Sigmoid colon (tissue), 7 donors: ENCODE measurements around the gene THBS3. TPM values are rescaled to one million over a fixed set of nuclear protein-coding genes. Genes with fewer than 3 reads are reported as not detected.

Source experiments
- DNase-seq: peaks from one replicate; pipeline ENCODE4 v3.0.0-alpha.2; 2019
- H3K27ac ChIP-seq, 4 donors: fragments of 200-600 bp; sonication (generic); one replicate each; pipeline ENCODE4 v1.5.1; 2016 to 2019; ENCODE audit warnings: mild to moderate bottlenecking in 1 of 4
- H3K27me3 ChIP-seq, 3 donors: fragments of 200-600 bp; sonication (generic); one replicate each; pipeline ENCODE4 v1.5.1; 2019; ENCODE audit warnings: mild to moderate bottlenecking in 1 of 3
- H3K36me3 ChIP-seq, 4 donors: fragments of 200-600 bp; sonication (generic); one replicate each; pipeline ENCODE4 v1.5.1; 2016 to 2019
- H3K4me1 ChIP-seq, 4 donors: fragments of 200-600 bp; sonication (generic); one replicate each; pipeline ENCODE4 v1.5.1; 2017 to 2019
- H3K4me3 ChIP-seq, 4 donors: fragments of 200-600 bp; sonication (generic); one replicate each; pipeline ENCODE4 v1.5.1; 2017 to 2019; ENCODE audit warnings: mild to moderate bottlenecking in 2 of 4, moderate library complexity in 1 of 4
- H3K9me3 ChIP-seq, 4 donors: fragments of 200-600 bp in 3 of 4; sonication (generic) in 3 of 4; one replicate each; pipeline versions ENCODE4 v1.5.1 to v1.6.1; 2013 to 2019
- CTCF ChIP-seq, 4 experiments: fragments of 450-650 bp in 3 of 4; fragments of 200-600 bp in 1 of 4; IDR thresholded peaks; one replicate each; pipeline ENCODE4 v1.5.1; 2016 to 2019; ENCODE audit warnings: antibody characterized with exemption in 4 of 4, mild to moderate bottlenecking in 3 of 4, moderate library complexity in 2 of 4
- EP300 ChIP-seq, 4 donors: sonication (generic); formaldehyde crosslinking; IDR thresholded peaks; one replicate each; pipeline ENCODE4 v1.6.1; 2017; ENCODE audit warnings: antibody characterized with exemption in 4 of 4
- POLR2A ChIP-seq, 2 donors: fragments of 450-650 bp; IDR thresholded peaks; one replicate each; pipeline ENCODE4 v1.6.1; 2016; ENCODE audit warnings: antibody characterized with exemption in 2 of 2, mild to moderate bottlenecking in 2 of 2, moderate library complexity in 2 of 2
- POLR2AphosphoS5 ChIP-seq, 4 donors: sonication (generic); formaldehyde crosslinking; IDR thresholded peaks; one replicate each; pipeline ENCODE4 v1.6.1; 2017; ENCODE audit warnings: antibody characterized with exemption in 4 of 4
- WGBS, 2 donors: extraction: QIAGEN DNeasy Blood & Tissue Kit; methylation state at CpG; one replicate each; pipeline ENCODE4 v1.1.7; 2013; 5-methylcytosine and 5-hydroxymethylcytosine counted together
- intact Hi-C: fragments of 100-400 bp; cut with DNase I; formaldehyde crosslinking; loops from one replicate; pipeline ENCODE4 v1.15.1; 2023
- polyA plus RNA-seq, 3 donors: library from polyadenylated mRNA; stranded (reverse); fragments of 200-250 nt; gene quantifications; one replicate each; pipeline ENCODE4 v1.2.3, GENCODE V29; 2013
- total RNA-seq, 4 donors: library from RNA; depleted of rRNA; stranded (reverse); fragments of >200 nt; gene quantifications; one replicate each; pipeline ENCODE4 v1.1.0, GENCODE V29; 2016
- donor health status: healthy with polysubstance abuse.
- donor health status: Bipolar disorder and iron deficiency.
- donor health status: healthy.

THBS3 gene
- total and polyA plus RNA-seq, 7 donors, result 3.5 to 43.5 (median 13.4) TPM

GRCh38 chr1:155173478-155174323 lies 34.0 kb downstream of the THBS3 start, which contains the start of gene TRIM46:
Gene TRIM46 (plus strand): TSS chr1:155173849. CDS start chr1:155173967, 118 bp downstream.
- Histone ChIP-seq H3K36me3 (peaks cover 5 to 18% (median 14%) of the 10 kb centered on the region in 4 donors), H3K27me3 (peaks cover 12 to 29% (median 20%) of the 10 kb centered on the region in 3 donors), H3K4me1 (peaks cover 0 to 39% (median 26%) of the 10 kb centered on the region in 4 donors), H3K4me3 (peak within 1 kb of the TSS; percentile 50 to 83 (median 75)), H3K9me3 (no peaks in the 10 kb centered on the region), H3K27ac (peak within 1 kb of the TSS; percentile 91 to 97 (median 94))
- 2 to 6% methylated on average over 38 of the region's 38 CpGs for WGBS, 2 donors
- peak; percentile 60 for DNase-seq
- no peak for TF ChIP-seq POLR2AphosphoS5 (IDR thresholded peaks at IDR 0.05)
- no peak for TF ChIP-seq CTCF (IDR thresholded peaks at IDR 0.05)
- no peak for TF ChIP-seq POLR2A (IDR thresholded peaks at IDR 0.05)
- TF ChIP-seq EP300 (IDR thresholded peaks at IDR 0.05), result no peak
- intact Hi-C loops, result loop anchor here (5.0 kb wide), 2 partner anchors 36 to 54 kb away; partner anchors contain the start of gene SLC50A1

- peaks cover 12 to 29% (median 20%) of the 10 kb centered on the region in 3 donors for H3K27me3 ChIP-seq
- peak within 1 kb of the TSS; percentile 91 to 97 (median 94) for H3K27ac ChIP-seq
- WGBS, 2 donors, result 0 to 1% methylated on average over 57 of the region's 57 CpGs
- intact Hi-C loops, result loop anchor here (5.0 kb wide), 2 partner anchors 36 to 54 kb away; partner anchors contain the start of gene SLC50A1
- TF ChIP-seq EP300 (IDR thresholded peaks at IDR 0.05) (peak in 1 of 4 donors; percentile 3), CTCF (IDR thresholded peaks at IDR 0.05) (peak; percentile 78 to 92 (median 90)), POLR2A (IDR thresholded peaks at IDR 0.05) (peak; percentile 53 to 54), POLR2AphosphoS5 (IDR thresholded peaks at IDR 0.05) (peak; percentile 68 to 93 (median 86))
- peaks cover 7 to 21% (median 14%) of the 10 kb centered on the region in 4 donors for H3K36me3 ChIP-seq
- H3K9me3 ChIP-seq, result no peaks in the 10 kb centered on the region
- H3K4me3 ChIP-seq, result peak within 1 kb of the TSS; percentile 50 to 83 (median 75)
- DNase-seq, result peak; percentile 98
- H3K4me1 ChIP-seq, result peaks cover 0 to 42% (median 28%) of the 10 kb centered on the region in 4 donors
Measured at GRCh38 chr1:155172732-155173477, 34.8 kb downstream of the THBS3 start, which contains the start of gene KRTCAP2. Gene KRTCAP2 (minus strand): TSS chr1:155173304. CDS start chr1:155173224, 80 bp downstream.

GRCh38 chr1:155171836-155172731 lies 35.6 kb downstream of the THBS3 start:
- Histone ChIP-seq H3K27ac (peak overlapping the region; percentile 91 to 97 (median 94)), H3K36me3 (peaks cover 7 to 21% (median 14%) of the 10 kb centered on the region in 4 donors), H3K4me3 (peak overlapping the region; percentile 50 to 83 (median 75)), H3K27me3 (peaks cover 12 to 32% (median 20%) of the 10 kb centered on the region in 3 donors), H3K9me3 (no peaks in the 10 kb centered on the region), H3K4me1 (peaks cover 0 to 48% (median 35%) of the 10 kb centered on the region in 4 donors)
- TF ChIP-seq EP300 (IDR thresholded peaks at IDR 0.05), result no peak
- no peak for TF ChIP-seq POLR2AphosphoS5 (IDR thresholded peaks at IDR 0.05)
- no peak for TF ChIP-seq CTCF (IDR thresholded peaks at IDR 0.05)
- TF ChIP-seq POLR2A (IDR thresholded peaks at IDR 0.05), result no peak
- DNase-seq, result no peak
- intact Hi-C loops, result loop anchor here (5.0 kb wide), 2 partner anchors 35 to 55 kb away; partner anchors contain the start of gene SLC50A1
- WGBS, 2 donors, result 44 to 53% methylated on average over 8 of the region's 8 CpGs
